AG04449 (cell line): ENCODE data around the gene GCM1.

ENCODE experiments used
- CTCF ChIA-PET: fragments of 350-600 bp; formaldehyde crosslinking; extraction: SDS; loops from one replicate; lab custom pipeline; 2021; ENCODE audit warnings: antibody characterized with exemption; lab: Yijun Ruan, JAX
- POLR2A ChIA-PET: fragments of 400-600, 350-600 bp; formaldehyde crosslinking; extraction: SDS; loops from one replicate; lab custom pipeline; 2020; ENCODE audit warnings: antibody characterized with exemption, inconsistent platforms; lab: Yijun Ruan, JAX
- DNase-seq: peaks from one replicate; pipeline ENCODE4 v3.0.0-alpha.2; 2010; ENCODE audit warnings: low read depth, low spot score
- H3K4me3 ChIP-seq: 2 replicates; pipeline ENCODE4 v1.5.1; 2011; ENCODE audit warnings: low read depth, mild to moderate bottlenecking, control low read depth, low read length
- TF ChIP-seq, protein P1 (sequence below): IDR thresholded peaks from one replicate; pipeline ENCODE4 v1.5.1; 2011; ENCODE audit warnings: mild to moderate bottlenecking, moderate library complexity, low read length, control low read depth, inconsistent platforms; ENCODE audit not compliant: insufficient read depth; ENCODE audit errors: missing control alignments

Gene GCM1

GRCh38 chr6:53171605-53172467 lies 23.2 kb upstream of the GCM1 start:
- DNase-seq = no peak
- POLR2A ChIA-PET = interaction anchor here (1.2 kb wide), 1 partner anchor 177 kb away, joined by 4 read pairs; the partner anchor contains the start of gene ELOVL5
- CTCF ChIA-PET = interaction anchor here (0.6 to 12.9 kb wide), 60 partner anchors 8 to 784 kb away, joined by 3 to 279 read pairs (median 4); partner anchors contain the start of gene ELOVL5
- TF ChIP-seq, protein P1, sequence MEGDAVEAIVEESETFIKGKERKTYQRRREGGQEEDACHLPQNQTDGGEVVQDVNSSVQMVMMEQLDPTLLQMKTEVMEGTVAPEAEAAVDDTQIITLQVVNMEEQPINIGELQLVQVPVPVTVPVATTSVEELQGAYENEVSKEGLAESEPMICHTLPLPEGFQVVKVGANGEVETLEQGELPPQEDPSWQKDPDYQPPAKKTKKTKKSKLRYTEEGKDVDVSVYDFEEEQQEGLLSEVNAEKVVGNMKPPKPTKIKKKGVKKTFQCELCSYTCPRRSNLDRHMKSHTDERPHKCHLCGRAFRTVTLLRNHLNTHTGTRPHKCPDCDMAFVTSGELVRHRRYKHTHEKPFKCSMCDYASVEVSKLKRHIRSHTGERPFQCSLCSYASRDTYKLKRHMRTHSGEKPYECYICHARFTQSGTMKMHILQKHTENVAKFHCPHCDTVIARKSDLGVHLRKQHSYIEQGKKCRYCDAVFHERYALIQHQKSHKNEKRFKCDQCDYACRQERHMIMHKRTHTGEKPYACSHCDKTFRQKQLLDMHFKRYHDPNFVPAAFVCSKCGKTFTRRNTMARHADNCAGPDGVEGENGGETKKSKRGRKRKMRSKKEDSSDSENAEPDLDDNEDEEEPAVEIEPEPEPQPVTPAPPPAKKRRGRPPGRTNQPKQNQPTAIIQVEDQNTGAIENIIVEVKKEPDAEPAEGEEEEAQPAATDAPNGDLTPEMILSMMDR = peak; percentile 100
- H3K4me3 ChIP-seq = no peak overlapping the region

GRCh38 chr6:53168516-53169267 lies 20.1 kb upstream of the GCM1 start:
- ChIA-PET POLR2A (interaction anchor here (0.7 to 1.3 kb wide), 2 partner anchors 10 to 95 kb away, joined by 3 to 4 read pairs; no protein-coding TSS in a partner anchor), CTCF (interaction anchor here (0.6 to 12.9 kb wide), 12 partner anchors 9 to 324 kb away, joined by 3 to 279 read pairs (median 6); no protein-coding TSS in a partner anchor)
- TF ChIP-seq, protein P1 = no peak
- no peak overlapping the region for H3K4me3 ChIP-seq
- no peak for DNase-seq

GRCh38 chr6:53165293-53165692 lies 16.7 kb upstream of the GCM1 start:
- DNase-seq = peak; percentile 46
- H3K4me3 ChIP-seq = no peak overlapping the region
- ChIA-PET CTCF (interaction anchor here (1.2 kb wide), 2 partner anchors 10 to 328 kb away, joined by 4 read pairs; no protein-coding TSS in a partner anchor), POLR2A (interaction anchor here (0.6 kb wide), 1 partner anchor 57 kb away, joined by 3 read pairs; no protein-coding TSS in a partner anchor)
- TF ChIP-seq, protein P1 = no peak

- no peak overlapping the region for H3K4me3 ChIP-seq
- no peak for DNase-seq
- ChIA-PET POLR2A (no interaction called here), CTCF (interaction anchor here (1.4 kb wide), 1 partner anchor 10 kb away, joined by 4 read pairs; no protein-coding TSS in a partner anchor)
- TF ChIP-seq, protein P1 = no peak
These were observed 14.0 kb upstream of the GCM1 start for GRCh38 chr6:53162606-53163005.

- ChIA-PET CTCF (interaction anchor here (0.6 to 0.7 kb wide), 2 partner anchors 10 to 65 kb away, joined by 3 to 6 read pairs; no protein-coding TSS in a partner anchor), POLR2A (no interaction called here)
- no peak for DNase-seq
- TF ChIP-seq, protein P1 = no peak
- no peak overlapping the region for H3K4me3 ChIP-seq
These were observed 12.9 kb upstream of the GCM1 start for GRCh38 chr6:53161481-53162009.
